Stimulated activated CD8-positive, alpha-beta memory T cell treated with anti-CD3 and anti-CD28 coated beads, Interleukin-12 subunit alpha, Interleukin-12 subunit beta, amount 100 ng/mL, for 24 hours (primary cell): Measurements from ENCODE around the gene PANX2.
"Not testable (repeated sequence)": the region's sequence is repeated elsewhere in the genome, so short reads cannot be mapped to it uniquely, and the experiment has no call there.

Experiments
- DNase-seq: peaks from one replicate; pipeline ENCODE4 v3.0.0-alpha.2; 2020; ENCODE audit errors: extremely low read depth

PANX2 gene

DNA sequence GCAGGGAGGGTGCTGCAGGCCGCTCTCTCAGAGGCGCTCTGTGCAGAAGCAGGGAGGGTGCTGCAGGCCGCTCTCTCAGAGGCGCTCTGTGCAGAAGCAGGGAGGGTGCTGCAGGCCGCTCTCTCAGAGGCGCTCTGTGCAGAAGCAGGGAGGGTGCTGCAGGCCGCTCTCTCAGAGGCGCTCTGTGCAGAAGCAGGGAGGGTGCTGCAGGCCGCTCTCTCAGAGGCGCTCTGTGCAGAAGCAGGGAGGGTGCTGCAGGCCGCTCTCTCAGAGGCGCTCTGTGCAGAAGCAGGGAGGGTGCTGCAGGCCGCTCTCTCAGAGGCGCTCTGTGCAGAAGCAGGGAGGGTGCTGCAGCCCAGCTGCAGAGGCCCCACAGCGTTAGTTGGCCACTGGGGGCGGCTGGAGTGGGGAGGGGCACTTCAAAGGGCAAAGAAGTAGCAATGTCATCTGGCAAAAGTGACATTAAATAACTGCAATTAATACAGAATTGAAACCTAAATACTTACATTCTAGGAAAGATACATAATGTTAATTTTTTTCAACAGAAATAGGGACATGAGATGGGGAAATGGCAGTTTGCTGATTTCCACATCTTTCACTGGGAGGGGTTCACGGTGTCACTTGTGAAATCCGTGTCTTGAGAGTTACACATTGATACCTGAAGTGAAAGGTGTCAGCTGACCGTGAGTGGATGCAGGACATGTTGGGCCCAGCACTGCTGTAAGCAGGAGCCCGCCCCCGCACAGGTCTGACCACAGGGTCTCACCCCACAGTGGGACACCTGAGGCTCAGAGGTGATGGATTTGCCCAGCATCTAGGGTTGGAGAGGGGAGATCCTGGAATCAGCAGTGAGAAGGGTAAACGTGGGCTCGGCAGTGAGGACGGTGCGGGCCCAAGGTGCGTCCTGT is 23.0 kb upstream of the PANX2 start:
- DNase-seq, result not testable (repeated sequence)

DNA sequence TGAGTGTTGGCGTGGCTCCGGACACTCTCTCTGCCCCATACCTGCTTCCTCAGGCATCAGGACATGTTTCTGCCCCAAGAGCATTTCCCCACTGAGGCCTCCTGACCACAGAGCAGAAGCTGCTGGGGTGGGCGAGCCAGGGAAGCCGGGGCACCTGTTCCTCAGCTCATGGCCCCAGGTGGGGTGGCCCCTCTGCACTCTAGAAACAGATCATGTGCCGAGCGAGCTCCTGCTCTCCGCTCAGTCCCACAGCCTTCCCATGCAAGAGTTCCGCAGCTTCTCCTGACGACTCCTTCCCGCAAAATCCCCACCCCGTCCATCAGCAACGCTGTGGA is 22.4 kb upstream of the PANX2 start:
- no peak for DNase-seq

- peak; percentile 31 for DNase-seq
Measured at GRCh38 chr22:50148991-50149721, 21.4 kb upstream of the PANX2 start.

GRCh38 chr22:50150161-50151129 is 20.1 kb upstream of the PANX2 start:
- DNase-seq, result no peak

- no peak for DNase-seq
Measured at GRCh38 chr22:50151571-50152537, 18.7 kb upstream of the PANX2 start.

DNA sequence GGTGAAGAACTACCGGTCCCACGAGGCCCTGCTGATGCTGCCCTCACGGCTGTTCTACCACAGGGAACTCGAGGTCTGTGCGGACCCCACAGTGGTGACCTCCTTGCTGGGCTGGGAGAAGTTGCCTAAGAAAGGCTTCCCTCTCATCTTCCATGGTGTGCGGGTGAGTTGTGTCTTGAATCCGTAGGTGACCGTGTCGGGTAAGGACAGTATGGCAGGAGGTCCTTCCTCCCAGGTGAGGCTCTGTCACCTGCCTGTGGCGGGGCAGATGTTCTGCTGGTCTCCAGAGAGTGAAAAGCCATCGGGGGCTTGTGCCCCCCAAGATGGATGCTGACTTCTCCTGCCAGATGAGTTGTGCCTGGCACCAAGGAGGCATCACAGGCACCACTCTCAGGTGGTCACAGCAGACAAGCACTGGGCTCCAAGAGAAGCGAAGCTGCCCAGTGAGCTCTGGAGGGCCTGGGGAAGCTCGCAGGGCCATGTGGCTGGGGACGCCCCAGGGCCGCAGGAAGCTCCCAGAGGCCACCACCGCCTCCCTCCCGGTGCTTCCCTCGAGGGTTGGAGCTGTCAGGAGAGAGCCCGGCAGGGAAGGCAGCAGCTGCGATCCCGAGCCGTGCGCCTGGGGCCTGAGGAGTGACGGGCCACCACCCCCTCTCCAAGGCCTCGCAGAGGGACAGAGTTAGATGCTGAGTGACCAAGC is 17.3 kb upstream of the PANX2 start:
- no peak for DNase-seq

DNA sequence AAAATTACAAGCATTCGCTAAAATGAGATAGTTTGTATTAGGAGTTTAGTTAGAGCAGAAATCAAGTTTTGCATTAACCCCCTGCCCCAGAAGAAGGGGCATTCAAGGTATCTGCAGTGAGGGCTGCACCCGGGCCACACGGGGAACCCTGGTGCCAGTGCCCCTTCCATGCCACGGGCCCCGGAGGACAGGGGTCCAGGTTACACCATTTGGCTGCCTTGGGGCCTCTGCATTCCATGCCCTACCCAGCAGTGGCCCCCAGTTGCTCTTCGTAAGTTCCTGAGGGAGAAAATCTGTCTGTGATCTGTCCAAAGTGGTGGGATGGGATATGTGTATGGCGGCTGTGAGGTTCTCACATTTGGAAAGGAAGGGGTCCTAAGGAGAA is 16.8 kb upstream of the PANX2 start:
- no peak for DNase-seq

- DNase-seq, result no peak
Measured at GRCh38 chr22:50157709-50158375, 12.7 kb upstream of the PANX2 start.

GRCh38 chr22:50160947-50161346 is 9.6 kb upstream of the PANX2 start:
- DNase-seq, result no peak

GRCh38 chr22:50161508-50162390 is 8.8 kb upstream of the PANX2 start:
- DNase-seq, result no peak

GRCh38 chr22:50162391-50162956 is 8.1 kb upstream of the PANX2 start:
- DNase-seq, result no peak

- no peak for DNase-seq
Measured at GRCh38 chr22:50165436-50166123, 5.0 kb upstream of the PANX2 start.

DNA sequence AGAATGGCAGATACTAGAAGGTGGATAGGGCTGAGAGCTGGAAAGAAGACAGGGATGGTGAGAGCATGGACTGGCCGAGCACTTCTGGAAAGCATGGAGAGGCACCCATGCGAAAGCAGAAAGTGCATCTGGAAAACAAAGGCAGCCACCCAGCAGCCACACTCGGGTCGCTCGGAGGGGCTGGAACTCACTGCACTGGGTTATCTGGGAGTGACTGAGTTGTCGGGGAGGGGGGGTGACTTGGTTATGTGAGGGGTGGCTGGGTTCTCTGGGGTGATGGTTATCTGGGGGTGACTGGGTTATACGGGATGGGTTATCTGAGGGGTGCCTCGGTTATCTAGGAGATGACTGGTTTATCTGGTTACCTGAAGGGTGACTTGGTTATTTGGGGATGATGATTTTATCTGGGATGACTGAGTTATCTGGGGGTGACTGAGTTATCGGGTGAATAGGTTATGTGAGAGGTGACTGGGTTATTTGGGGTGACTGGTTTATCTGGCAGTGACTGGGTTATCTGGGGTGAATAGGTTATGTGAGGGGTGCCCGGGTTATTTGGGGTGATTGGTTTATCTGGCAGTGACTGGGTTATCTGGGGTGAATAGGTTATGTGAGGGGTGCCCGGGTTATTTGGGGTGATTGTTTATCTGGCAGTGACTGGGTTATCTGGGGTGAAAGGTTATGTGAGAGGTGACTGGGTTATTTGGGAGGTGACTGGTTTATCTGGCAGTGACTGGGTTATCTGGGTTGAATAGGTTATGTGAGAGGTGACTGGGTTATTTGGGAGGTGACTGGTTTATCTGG is 2.6 kb upstream of the PANX2 start:
- no peak for DNase-seq

- not testable (repeated sequence) for DNase-seq
Measured at GRCh38 chr22:50168490-50169180, 1.9 kb upstream of the PANX2 start.

GRCh38 chr22:50169181-50169759 is 1.3 kb upstream of the PANX2 start:
- no peak for DNase-seq
